HFFc6 (cell line): ENCODE measurements around the gene CHD9NB. TPM values are rescaled to one million over a fixed set of nuclear protein-coding genes. Genes with fewer than 3 reads are reported as not detected.
"Not testable (repeated sequence)": the region's sequence is repeated elsewhere in the genome, so short reads cannot be mapped to it uniquely, and the experiment has no call there.

ENCODE experiments used
- DNase-seq: peaks from one replicate; pipeline ENCODE4 v3.0.0-alpha.2; 2018
- H3K27ac Mint-ChIP-seq: 2 replicates; pipeline ENCODE4 v1.8.0; 2020; ENCODE audit warnings: mild to moderate bottlenecking, mixed read lengths
- H3K27me3 Mint-ChIP-seq: 2 replicates; pipeline ENCODE4 v1.8.0; 2021; ENCODE audit warnings: mild to moderate bottlenecking, moderate library complexity, mixed read lengths; ENCODE audit not compliant: insufficient read depth
- H3K36me3 Mint-ChIP-seq: 2 replicates; pipeline ENCODE4 v1.8.0; 2021; ENCODE audit warnings: low read depth, mixed read lengths
- H3K4me1 Mint-ChIP-seq: 2 replicates; pipeline ENCODE4 v1.8.0; 2020; ENCODE audit warnings: low read depth, mixed read lengths
- H3K4me3 Mint-ChIP-seq: 2 replicates; pipeline ENCODE4 v1.8.0; 2020; ENCODE audit warnings: mild to moderate bottlenecking, moderate library complexity, mixed read lengths
- H3K9me3 Mint-ChIP-seq: 2 replicates; pipeline ENCODE4 v1.8.0; 2020; ENCODE audit warnings: mild to moderate bottlenecking, mixed read lengths
- CTCF ChIP-seq: fragments of 200-600 bp; sonication (generic); IDR thresholded peaks from 2 replicates; pipeline ENCODE4 v1.5.0; 2021; ENCODE audit warnings: antibody characterized with exemption, mild to moderate bottlenecking
- total RNA-seq, 6 experiments: library from RNA; stranded (reverse); fragmentation: NEBNext Ultra II Directional; extraction: Animal tissue kit (Norgen Biotek cat#: 25700); gene quantifications; 2 replicates in 1 of 6; 3 replicates in 5 of 6; pipeline ENCODE4 v1.2.3, GENCODE V29; 2021

Gene CHD9NB
- total RNA-seq, 6 experiments from 2014 or later: 2.1 to 4.0 (median 3.1) TPM

DNA sequence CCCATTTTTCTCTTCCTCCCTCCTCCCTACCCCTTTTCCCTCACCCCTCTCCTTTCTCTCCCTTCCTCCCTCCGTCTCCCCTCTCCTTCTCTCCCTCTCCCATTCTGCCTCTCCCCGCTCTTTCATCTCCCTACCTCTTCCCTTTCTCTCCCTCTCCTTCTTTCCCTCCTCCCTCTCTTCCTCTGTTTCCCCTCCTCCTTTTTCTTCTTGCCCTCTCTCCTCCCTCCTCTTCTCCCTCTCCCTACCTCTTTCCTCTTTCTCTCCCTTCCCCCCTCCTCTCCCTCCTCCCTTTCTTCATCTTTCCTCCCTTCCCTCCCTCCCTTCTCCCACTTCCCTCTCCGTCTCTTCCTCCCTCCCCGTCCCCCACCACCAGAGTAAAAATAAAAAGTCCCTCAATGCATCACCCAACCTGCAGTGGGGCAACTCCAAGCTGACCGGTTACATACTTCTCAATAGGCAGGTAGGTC lies 10.4 kb downstream of the CHD9NB start:
- Mint-ChIP-seq H3K9me3 (no peaks in the 10 kb centered on the region), H3K27me3 (no peaks in the 10 kb centered on the region), H3K36me3 (peaks cover 29% of the 10 kb centered on the region), H3K4me1 (peaks cover 35% of the 10 kb centered on the region), H3K27ac (peak overlapping the region; percentile 68; the same call in 1 of the 2 replicates), H3K4me3 (no peak overlapping the region)
- no peak for DNase-seq
- no peak for TF ChIP-seq CTCF

- peak overlapping the region; percentile 9; the same call in 1 of the 2 replicates for H3K27ac Mint-ChIP-seq
- no peak for DNase-seq
- H3K9me3 Mint-ChIP-seq: no peaks in the 10 kb centered on the region; the same call in 1 of the 2 replicates
- no peaks in the 10 kb centered on the region for H3K27me3 Mint-ChIP-seq
- TF ChIP-seq CTCF: no peak
- no peak overlapping the region for H3K4me3 Mint-ChIP-seq
- H3K36me3 Mint-ChIP-seq: peaks cover 24% of the 10 kb centered on the region
- peaks cover 40% of the 10 kb centered on the region for H3K4me1 Mint-ChIP-seq
Observed at GRCh38 chr16:53041320-53042051, 11.2 kb downstream of the CHD9NB start.

- no peak for TF ChIP-seq CTCF
- DNase-seq: no peak
- H3K4me1 Mint-ChIP-seq: peaks cover 43% of the 10 kb centered on the region
- no peaks in the 10 kb centered on the region for H3K27me3 Mint-ChIP-seq
- H3K4me3 Mint-ChIP-seq: no peak overlapping the region
- no peak overlapping the region for H3K27ac Mint-ChIP-seq
- no peaks in the 10 kb centered on the region; the same call in 1 of the 2 replicates for H3K9me3 Mint-ChIP-seq
- peaks cover 27% of the 10 kb centered on the region for H3K36me3 Mint-ChIP-seq
Observed at GRCh38 chr16:53040788-53041187, 11.9 kb downstream of the CHD9NB start.

DNA sequence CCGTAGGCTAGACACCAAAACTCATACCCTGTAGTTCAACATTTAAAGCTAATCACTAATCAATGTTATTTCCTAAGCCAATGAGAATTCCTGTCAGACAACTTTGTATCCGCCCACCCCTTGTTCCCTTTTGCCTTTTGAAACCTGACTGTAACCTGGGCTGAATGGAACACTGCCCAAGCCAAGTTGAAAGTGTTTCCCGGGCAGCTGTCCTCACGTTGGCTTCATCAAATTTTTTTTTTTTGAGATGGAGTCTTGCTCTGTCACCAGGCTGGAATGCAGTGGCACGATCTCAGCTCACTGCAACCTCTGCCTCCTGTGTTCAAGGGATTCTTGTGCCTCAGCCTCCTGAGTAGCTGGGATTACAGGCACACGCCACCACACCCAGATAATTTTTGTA lies 16.0 kb downstream of the CHD9NB start:
- peaks cover 22% of the 10 kb centered on the region for H3K9me3 Mint-ChIP-seq

GRCh38 chr16:53036066-53036465 lies 16.6 kb downstream of the CHD9NB start:
- no peak overlapping the region for H3K4me3 Mint-ChIP-seq
- DNase-seq: no peak
- peaks cover 51% of the 10 kb centered on the region for H3K4me1 Mint-ChIP-seq
- no peaks in the 10 kb centered on the region; the same call in none of the 2 replicates for H3K27me3 Mint-ChIP-seq
- H3K27ac Mint-ChIP-seq: no peak overlapping the region
- H3K9me3 Mint-ChIP-seq: peaks cover 22% of the 10 kb centered on the region
- peaks cover 40% of the 10 kb centered on the region for H3K36me3 Mint-ChIP-seq
- TF ChIP-seq CTCF: no peak

More for the DNA sequence above, 16.0 kb downstream of the CHD9NB start:
- not testable (repeated sequence) for H3K4me3 Mint-ChIP-seq, DNase-seq, H3K27me3 Mint-ChIP-seq
- H3K27ac Mint-ChIP-seq: peak overlapping the region; percentile 60; the same call in 1 of the 2 replicates
- H3K4me1 Mint-ChIP-seq: peaks cover 51% of the 10 kb centered on the region
- H3K36me3 Mint-ChIP-seq: peaks cover 40% of the 10 kb centered on the region

- TF ChIP-seq CTCF: no peak
- Mint-ChIP-seq H3K27me3 (no peaks in the 10 kb centered on the region; the same call in none of the 2 replicates), H3K36me3 (peaks cover 33% of the 10 kb centered on the region), H3K4me1 (peaks cover 45% of the 10 kb centered on the region), H3K27ac (peak overlapping the region; percentile 71), H3K9me3 (peaks cover 22% of the 10 kb centered on the region), H3K4me3 (no peak overlapping the region; the same call in 1 of the 2 replicates)
- DNase-seq: no peak
Observed at GRCh38 chr16:53035176-53035942, 17.3 kb downstream of the CHD9NB start.
